KMS-11 (cell line): ENCODE results near the gene EEF1E1.
"Not testable (repeated sequence)": the region's sequence is repeated elsewhere in the genome, so short reads cannot be mapped to it uniquely, and the experiment has no call there.

Experiments used
- H2AFZ ChIP-seq: fragments of 200-600 bp; sonication (generic); 2 replicates; pipeline ENCODE4 v1.6.1; 2016; ENCODE audit warnings: antibody characterized with exemption, mixed run types, low read depth
- H3K27ac ChIP-seq: fragments of 200-600 bp; sonication (generic); 2 replicates; pipeline ENCODE4 v1.6.1; 2016; ENCODE audit warnings: mild to moderate bottlenecking, mixed run types
- H3K27me3 ChIP-seq: fragments of 200-600 bp; sonication (generic); 2 replicates; pipeline ENCODE4 v1.6.1; 2017; ENCODE audit warnings: mild to moderate bottlenecking, low read depth, mixed run types, moderate library complexity; ENCODE audit not compliant: insufficient read depth
- H3K36me3 ChIP-seq: fragments of 200-600 bp; sonication (generic); 2 replicates; pipeline ENCODE4 v1.6.1; 2017; ENCODE audit warnings: mild to moderate bottlenecking, mixed run types; ENCODE audit not compliant: insufficient read depth
- H3K4me1 ChIP-seq: fragments of 200-600 bp; sonication (generic); 2 replicates; pipeline ENCODE4 v1.6.1; 2016; ENCODE audit warnings: mild to moderate bottlenecking, low read depth, mixed run types; ENCODE audit not compliant: poor library complexity, severe bottlenecking
- H3K4me2 ChIP-seq: fragments of 200-600 bp; sonication (generic); 2 replicates; pipeline ENCODE4 v1.7.0; 2016; ENCODE audit warnings: mild to moderate bottlenecking, mixed run types
- H3K4me3 ChIP-seq: fragments of 200-600 bp; sonication (generic); IDR thresholded peaks from 2 replicates; pipeline ENCODE4 v1.6.1; 2017; ENCODE audit warnings: low read depth, low read length, mixed read lengths; ENCODE audit not compliant: insufficient read depth
- H3K79me2 ChIP-seq: fragments of 200-600 bp; sonication (generic); 2 replicates; pipeline ENCODE4 v1.6.1; 2016; ENCODE audit warnings: low read depth, mixed run types; ENCODE audit not compliant: insufficient read depth
- H3K9ac ChIP-seq: fragments of 200-600 bp; sonication (generic); 2 replicates; pipeline ENCODE4 v1.6.1; 2016; ENCODE audit warnings: mild to moderate bottlenecking, mixed run types
- H4K20me1 ChIP-seq: fragments of 200-600 bp; sonication (generic); 2 replicates; pipeline ENCODE4 v1.6.1; 2016; ENCODE audit warnings: mild to moderate bottlenecking, mixed run types; ENCODE audit not compliant: insufficient read depth
- TF ChIP-seq, protein P1 (sequence below): fragments of 200-600 bp; sonication (generic); conservative IDR thresholded peaks from 2 replicates; pipeline ENCODE4 v1.6.1; 2017; ENCODE audit warnings: low read depth, mild to moderate bottlenecking, antibody characterized with exemption, low read length, moderate library complexity, mixed read lengths

The EEF1E1 gene

DNA sequence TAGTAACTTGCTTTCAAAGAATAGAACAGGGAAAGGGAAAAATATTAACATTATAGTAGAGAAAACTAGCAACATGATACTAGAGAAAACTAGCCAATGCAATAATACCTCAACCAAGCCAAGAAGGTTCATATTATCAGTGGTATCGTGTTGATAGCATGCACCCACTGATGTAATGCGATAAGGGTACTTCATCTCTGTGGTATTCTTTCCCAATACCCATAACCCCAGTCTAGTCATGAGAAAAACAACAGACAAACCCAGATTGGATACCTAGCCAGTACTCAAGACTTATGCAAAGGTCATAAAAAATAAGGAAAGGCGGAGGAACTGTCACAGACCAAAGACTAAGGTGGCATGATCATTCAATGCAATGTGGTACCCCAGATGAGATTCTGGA is 59.1 kb downstream of the EEF1E1 start:
- H3K4me2 ChIP-seq, result no peak overlapping the region
- H3K27me3 ChIP-seq, result no peaks in the 10 kb centered on the region
- H4K20me1 ChIP-seq, result no peaks in the 10 kb centered on the region
- no peak overlapping the region for H3K27ac ChIP-seq
- no peaks in the 10 kb centered on the region for H3K4me1 ChIP-seq
- no peak overlapping the region for H2AFZ ChIP-seq
- no peak overlapping the region for H3K4me3 ChIP-seq
- no peaks in the 10 kb centered on the region for H3K79me2 ChIP-seq
- no peak overlapping the region for H3K9ac ChIP-seq
- TF ChIP-seq, protein P1, sequence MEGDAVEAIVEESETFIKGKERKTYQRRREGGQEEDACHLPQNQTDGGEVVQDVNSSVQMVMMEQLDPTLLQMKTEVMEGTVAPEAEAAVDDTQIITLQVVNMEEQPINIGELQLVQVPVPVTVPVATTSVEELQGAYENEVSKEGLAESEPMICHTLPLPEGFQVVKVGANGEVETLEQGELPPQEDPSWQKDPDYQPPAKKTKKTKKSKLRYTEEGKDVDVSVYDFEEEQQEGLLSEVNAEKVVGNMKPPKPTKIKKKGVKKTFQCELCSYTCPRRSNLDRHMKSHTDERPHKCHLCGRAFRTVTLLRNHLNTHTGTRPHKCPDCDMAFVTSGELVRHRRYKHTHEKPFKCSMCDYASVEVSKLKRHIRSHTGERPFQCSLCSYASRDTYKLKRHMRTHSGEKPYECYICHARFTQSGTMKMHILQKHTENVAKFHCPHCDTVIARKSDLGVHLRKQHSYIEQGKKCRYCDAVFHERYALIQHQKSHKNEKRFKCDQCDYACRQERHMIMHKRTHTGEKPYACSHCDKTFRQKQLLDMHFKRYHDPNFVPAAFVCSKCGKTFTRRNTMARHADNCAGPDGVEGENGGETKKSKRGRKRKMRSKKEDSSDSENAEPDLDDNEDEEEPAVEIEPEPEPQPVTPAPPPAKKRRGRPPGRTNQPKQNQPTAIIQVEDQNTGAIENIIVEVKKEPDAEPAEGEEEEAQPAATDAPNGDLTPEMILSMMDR, result no peak
- H3K36me3 ChIP-seq, result no peaks in the 10 kb centered on the region

DNA sequence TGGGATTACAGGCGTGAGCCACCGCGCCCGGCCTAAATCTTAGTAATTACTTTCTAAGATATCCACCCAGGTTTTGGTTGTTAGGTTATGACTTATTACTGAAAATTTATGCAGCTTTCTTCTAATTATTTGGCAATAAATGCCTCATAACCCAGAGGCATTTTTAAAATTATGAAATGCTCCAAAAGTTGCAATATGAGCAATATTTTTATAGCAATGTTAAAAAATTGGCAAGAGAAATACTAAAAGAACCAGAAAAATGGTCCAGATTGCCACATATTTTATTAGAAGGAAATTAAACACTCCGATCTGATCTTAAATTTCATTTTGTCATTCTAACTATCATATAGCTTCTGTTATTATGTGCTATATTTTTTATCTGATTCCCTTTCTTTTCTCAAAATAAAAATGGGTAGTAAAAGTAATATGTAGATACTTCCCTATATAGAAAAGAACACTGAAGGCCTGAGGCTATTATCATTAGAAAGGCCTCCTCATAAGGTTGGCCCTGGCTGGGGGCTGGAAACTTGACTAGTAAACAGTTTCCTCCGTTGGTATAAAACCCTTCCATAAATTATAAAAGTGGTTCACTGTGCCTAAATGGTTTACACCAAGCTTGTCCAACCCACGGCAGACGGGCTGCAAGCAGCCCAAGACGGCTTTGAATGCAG is 60.3 kb downstream of the EEF1E1 start:
- Histone ChIP-seq H2AFZ (no peak overlapping the region), H3K4me1 (no peaks in the 10 kb centered on the region), H4K20me1 (no peaks in the 10 kb centered on the region), H3K79me2 (no peaks in the 10 kb centered on the region), H3K9ac (no peak overlapping the region), H3K4me2 (no peak overlapping the region), H3K27me3 (no peaks in the 10 kb centered on the region), H3K36me3 (no peaks in the 10 kb centered on the region), H3K27ac (no peak overlapping the region), H3K4me3 (no peak overlapping the region)
- TF ChIP-seq, protein P1, result no peak

- H3K79me2 ChIP-seq, H3K4me1 ChIP-seq: not testable (repeated sequence)
These were observed 68.2 kb downstream of the EEF1E1 start for GRCh38 chr6:8034107-8034506.

DNA sequence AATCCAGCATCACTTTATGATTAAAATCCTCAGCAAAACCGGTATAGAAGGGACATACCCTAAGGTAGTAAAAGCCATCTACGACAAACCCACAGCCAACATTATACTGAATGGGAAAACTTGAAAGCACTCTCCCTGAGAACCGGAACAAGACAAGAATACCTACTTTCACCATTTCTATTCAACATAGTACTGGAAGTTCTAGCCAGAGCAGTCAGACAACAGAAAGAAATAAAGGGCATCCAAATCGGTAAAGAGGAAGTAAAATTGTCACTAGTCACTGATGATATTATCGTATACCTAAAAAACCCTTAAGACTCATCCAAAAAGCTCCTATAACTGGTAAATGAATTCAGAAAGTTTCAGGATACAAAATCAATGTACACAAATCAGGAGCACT is 71.4 kb downstream of the EEF1E1 start:
- Histone ChIP-seq H2AFZ (no peak overlapping the region), H3K4me1 (no peaks in the 10 kb centered on the region), H3K79me2 (peaks cover 4% of the 10 kb centered on the region; the same call in 1 of the 2 replicates), H4K20me1 (no peaks in the 10 kb centered on the region), H3K4me2 (no peak overlapping the region), H3K4me3 (no peak overlapping the region), H3K36me3 (no peaks in the 10 kb centered on the region), H3K27ac (no peak overlapping the region), H3K27me3 (no peaks in the 10 kb centered on the region), H3K9ac (no peak overlapping the region)
- TF ChIP-seq, protein P1, result no peak

More at GRCh38 chr6:8034107-8034506, 68.2 kb downstream of the EEF1E1 start:
- not testable (repeated sequence) for H3K9ac ChIP-seq, H2AFZ ChIP-seq, H3K36me3 ChIP-seq, H3K4me3 ChIP-seq, H3K4me2 ChIP-seq, H3K27me3 ChIP-seq, H4K20me1 ChIP-seq, H3K27ac ChIP-seq
